HK-2 (cell line): ENCODE data around the gene KAT5.
"Not testable (repeated sequence)": the region's sequence is repeated elsewhere in the genome, so short reads cannot be mapped to it uniquely, and the experiment has no call there.

Experiments used
- DNase-seq: peaks from one replicate; pipeline ENCODE4 v3.0.0-alpha.2; 2018; ENCODE audit not compliant: unreplicated experiment

Gene KAT5

DNA sequence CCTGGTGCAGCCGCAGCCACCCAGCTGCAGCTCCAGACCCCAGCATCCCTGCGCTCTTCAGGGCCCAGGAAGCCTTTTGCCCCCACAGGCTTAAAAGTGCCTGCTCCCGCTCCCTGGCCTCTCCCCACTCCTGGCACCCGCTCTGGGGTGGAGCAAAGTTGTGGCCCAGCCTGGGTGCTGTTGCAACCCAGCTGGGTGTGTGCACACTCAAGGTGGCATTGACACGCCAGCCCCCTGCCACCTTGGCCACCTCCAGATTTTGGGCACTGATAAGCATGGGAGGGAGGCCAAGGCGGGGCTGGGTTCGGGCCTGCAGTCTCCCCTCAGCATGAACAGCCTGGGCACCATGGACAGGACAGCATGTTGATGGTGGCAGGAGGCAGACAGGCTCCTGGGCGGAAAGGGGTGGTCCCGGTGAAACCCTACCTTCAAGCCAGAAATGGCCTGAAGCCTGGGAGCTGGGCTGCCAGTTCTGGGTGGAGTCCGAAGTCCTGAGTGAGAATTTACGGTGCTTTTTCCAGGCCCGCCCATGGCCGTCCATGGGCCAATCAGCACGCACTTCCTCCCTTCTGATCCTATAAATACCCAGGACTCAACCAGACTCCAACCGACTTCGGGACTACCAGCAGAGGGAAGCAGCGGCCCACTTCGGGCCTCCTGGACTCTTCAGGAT lies 32.1 kb downstream of the KAT5 start:
- no peak for DNase-seq

DNA sequence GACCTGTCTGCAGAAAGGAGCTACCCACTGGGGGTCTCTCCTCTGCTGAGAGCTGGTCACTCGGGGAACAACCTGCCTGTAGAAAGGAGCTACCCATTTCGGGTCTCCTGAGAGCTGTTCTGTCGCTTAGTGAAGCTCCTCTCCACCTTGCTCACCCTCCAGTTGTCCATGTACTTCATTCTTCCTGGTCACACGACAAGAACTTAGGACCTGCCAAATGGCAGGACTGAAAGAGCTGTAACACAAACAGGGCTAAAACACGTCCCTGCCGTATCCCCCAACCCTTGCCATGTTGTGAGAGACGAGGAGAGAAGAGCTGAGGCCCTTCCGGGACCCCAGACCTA lies 32.6 kb downstream of the KAT5 start:
- no peak for DNase-seq

DNA sequence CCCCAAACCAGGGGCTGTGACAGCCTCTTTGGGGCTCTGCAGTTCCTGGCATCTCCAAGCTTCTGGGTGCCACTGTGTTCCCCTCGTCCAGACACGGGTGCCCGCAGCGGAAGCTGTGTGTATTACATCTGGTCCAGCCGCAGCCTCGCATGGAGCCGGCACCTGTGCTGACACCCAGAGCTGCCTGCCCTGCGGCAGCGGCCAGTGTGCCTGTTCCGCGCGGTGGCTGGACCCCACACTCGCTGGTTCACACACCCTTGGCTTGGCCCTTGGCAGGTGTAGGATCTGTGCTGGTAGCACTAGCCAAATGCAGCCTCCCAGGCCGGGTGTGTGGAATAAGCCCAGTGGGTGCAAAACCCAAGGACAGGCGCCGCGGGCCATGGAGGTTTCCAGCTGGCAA lies 33.0 kb downstream of the KAT5 start:
- DNase-seq: no peak

DNA sequence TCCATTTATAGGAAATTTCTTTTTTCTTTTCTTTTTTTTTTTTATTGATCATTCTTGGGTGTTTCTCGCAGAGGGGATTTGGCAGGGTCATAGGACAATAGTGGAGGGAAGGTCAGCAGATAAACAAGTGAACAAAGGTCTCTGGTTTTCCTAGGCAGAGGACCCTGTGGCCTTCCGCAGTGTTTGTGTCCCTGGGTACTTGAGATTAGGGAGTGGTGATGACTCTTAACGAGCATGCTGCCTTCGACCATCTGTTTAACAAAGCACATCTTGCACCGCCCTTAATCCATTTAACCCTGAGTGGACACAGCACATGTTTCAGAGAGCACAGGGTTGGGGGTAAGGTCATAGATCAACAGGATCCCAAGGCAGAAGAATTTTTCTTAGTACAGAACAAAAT lies 50.1 kb downstream of the KAT5 start:
- DNase-seq: not testable (repeated sequence)

DNA sequence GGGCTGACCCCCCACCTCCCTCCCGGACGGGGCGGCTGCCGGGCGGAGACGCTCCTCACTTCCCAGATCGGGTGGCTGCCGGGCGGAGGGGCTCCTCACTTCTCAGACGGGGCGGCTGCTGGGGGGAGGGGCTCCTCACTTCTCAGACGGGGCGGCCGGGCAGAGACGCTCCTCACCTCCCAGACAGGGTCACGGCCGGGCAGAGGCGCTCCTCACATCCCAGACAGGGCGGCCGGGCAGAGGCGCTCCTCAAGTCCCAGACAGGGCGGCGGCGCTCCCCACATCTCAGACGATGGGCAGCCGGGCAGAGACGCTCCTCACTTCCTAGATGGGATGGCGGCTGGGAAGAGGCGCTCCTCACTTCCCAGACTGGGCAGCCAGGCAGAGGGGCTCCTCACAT lies 50.8 kb downstream of the KAT5 start:
- not testable (repeated sequence) for DNase-seq

DNA sequence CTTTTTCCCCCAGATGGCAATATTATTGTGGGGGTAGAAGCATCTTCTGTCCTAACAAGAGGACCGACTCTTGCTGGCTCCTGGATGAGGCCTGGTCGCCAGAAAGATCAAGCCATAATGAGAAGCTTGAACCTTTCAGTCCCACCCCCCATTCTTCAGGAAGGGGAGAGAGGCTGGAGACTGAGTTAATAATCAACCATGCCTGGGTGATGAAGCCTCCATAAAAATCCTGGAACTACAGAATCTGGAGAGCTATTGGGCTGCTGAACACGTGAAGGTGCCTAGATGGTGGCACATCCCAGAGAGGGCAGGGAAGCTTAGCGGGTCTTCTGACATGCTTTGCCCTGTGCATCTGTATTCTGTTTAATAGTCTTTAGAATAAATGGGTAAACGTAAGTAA lies 52.4 kb downstream of the KAT5 start:
- DNase-seq: no peak

DNA sequence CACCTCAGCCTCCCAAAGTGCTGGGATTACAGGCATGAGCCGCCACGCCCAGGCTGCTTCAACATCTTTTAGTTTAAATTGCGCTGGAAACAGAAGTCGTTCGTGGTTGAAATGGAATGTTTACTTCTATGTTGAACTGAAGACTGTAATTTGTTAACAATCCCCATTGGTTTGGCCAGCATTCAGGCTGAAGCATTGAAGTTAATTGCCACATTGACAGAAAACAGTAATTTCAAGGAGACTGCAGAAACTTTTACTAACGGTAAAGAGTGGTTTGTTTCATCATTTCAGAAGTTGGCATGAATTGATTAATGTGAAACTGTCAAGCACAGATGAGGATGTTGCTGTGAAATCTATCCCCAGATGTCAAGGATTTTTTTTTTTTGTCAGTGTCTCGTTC lies 54.5 kb downstream of the KAT5 start:
- no peak for DNase-seq

DNA sequence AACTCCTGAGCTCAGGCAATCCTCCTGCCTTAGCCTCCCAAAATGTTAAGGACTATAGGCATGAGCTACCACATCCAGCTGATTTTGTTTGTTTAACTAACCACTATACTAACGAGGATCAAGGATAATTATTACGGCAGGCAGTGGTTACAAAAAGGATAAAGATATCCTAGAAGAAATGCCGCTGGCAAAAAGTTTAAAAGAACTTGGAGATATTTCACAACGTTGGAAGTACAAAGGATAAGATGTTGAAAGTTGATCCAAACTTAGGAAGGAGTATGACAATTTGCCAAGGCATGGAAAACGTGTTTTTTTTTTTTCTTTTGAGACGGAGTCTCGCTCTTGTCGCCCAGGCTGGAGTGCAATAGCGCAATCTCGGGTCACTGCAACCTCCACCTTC lies 55.4 kb downstream of the KAT5 start:
- no peak for DNase-seq

DNA sequence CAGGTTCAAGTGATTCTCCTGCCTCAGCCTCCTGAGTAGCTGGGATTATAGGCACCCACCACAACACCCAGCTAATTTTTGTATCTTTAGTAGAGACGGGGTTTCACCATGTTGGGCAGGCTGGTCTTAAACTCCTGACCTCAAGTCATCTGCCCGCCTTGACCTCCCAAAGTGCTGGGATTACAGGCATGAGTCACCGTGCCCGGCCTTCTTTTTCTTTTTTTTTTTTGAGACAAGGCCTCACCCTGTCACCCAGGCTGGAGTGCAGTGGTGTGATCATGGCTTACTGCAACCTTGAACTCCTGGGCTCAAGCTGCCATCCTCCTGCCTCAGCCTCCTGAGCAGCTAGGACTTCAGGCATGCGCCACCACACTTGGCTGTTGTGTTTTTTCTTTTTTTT lies 55.8 kb downstream of the KAT5 start:
- not testable (repeated sequence) for DNase-seq
